Neutrophil (primary cell): ENCODE measurements around the gene GPR84.
A peak's percentile ranks its signal among the peaks of the same experiment; 100 is the strongest.

ENCODE experiments used
- H3K27ac ChIP-seq: fragments of 200-600 bp; sonication (generic); 2 replicates; pipeline ENCODE4 v1.5.1; 2016; ENCODE audit warnings: mild to moderate bottlenecking, moderate library complexity
- H3K27me3 ChIP-seq: fragments of 200-600 bp; sonication (generic); 2 replicates; pipeline ENCODE4 v1.6.0; 2016; ENCODE audit warnings: mild to moderate bottlenecking
- H3K36me3 ChIP-seq: fragments of 200-600 bp; sonication (generic); 2 replicates; pipeline ENCODE4 v1.5.1; 2017
- H3K4me1 ChIP-seq, 2 experiments: fragments of 200-600 bp in 1 of 2; sonication (generic) in 1 of 2; 1 replicate in 1 of 2; 2 replicates in 1 of 2; pipeline versions ENCODE4 v1.5.1 to v1.6.1; 2013 to 2016; ENCODE audit warnings: low read depth in 1 of 2, low read length in 1 of 2, mild to moderate bottlenecking in 1 of 2, moderate library complexity in 1 of 2; ENCODE audit not compliant: control insufficient read depth in 1 of 2, insufficient read depth in 1 of 2
- H3K4me3 ChIP-seq, 2 experiments: fragments of 200-600 bp in 1 of 2; sonication (generic) in 1 of 2; 1 replicate in 1 of 2; 2 replicates in 1 of 2; pipeline ENCODE4 v1.5.1; 2013 to 2016; ENCODE audit warnings: low read depth in 1 of 2, low read length in 1 of 2, mild to moderate bottlenecking in 1 of 2, moderate library complexity in 1 of 2
- H3K9me3 ChIP-seq: fragments of 200-600 bp; sonication (generic); 2 replicates; pipeline ENCODE4 v1.5.1; 2016
- CTCF ChIP-seq: fragments of 200-600 bp; sonication (generic); IDR thresholded peaks from 2 replicates; pipeline ENCODE4 v1.5.1; 2016; ENCODE audit warnings: antibody characterized with exemption

The GPR84 gene

GRCh38 chr12:54409267-54409666 is 45.0 kb upstream of the GPR84 start:
- Histone ChIP-seq H3K9me3 (no peaks in the 10 kb centered on the region), H3K36me3 (peaks cover 73% of the 10 kb centered on the region), H3K4me3 (no peak overlapping the region), H3K27me3 (no peaks in the 10 kb centered on the region), H3K4me1 (peaks cover 48 to 55% of the 10 kb centered on the region in 2 experiments), H3K27ac (peak overlapping the region; percentile 29)
- TF ChIP-seq CTCF, result no peak

- peaks cover 92% of the 10 kb centered on the region for H3K36me3 ChIP-seq
- no peaks in the 10 kb centered on the region for H3K27me3 ChIP-seq
- TF ChIP-seq CTCF, result no peak
- H3K4me3 ChIP-seq, result no peak overlapping the region
- H3K9me3 ChIP-seq, result no peaks in the 10 kb centered on the region
- peaks cover 31 to 37% of the 10 kb centered on the region in 2 experiments for H3K4me1 ChIP-seq
- H3K27ac ChIP-seq, result peak overlapping the region; percentile 63
Observed at GRCh38 chr12:54407183-54407905, 43.1 kb upstream of the GPR84 start.

GRCh38 chr12:54405573-54405972 is 41.3 kb upstream of the GPR84 start:
- H3K4me1 ChIP-seq, result peaks cover 14 to 19% of the 10 kb centered on the region in 2 experiments
- H3K27ac ChIP-seq, result no peak overlapping the region
- H3K9me3 ChIP-seq, result no peaks in the 10 kb centered on the region
- H3K36me3 ChIP-seq, result peaks cover 98% of the 10 kb centered on the region
- no peak overlapping the region for H3K4me3 ChIP-seq
- no peaks in the 10 kb centered on the region for H3K27me3 ChIP-seq
- no peak for TF ChIP-seq CTCF

- Histone ChIP-seq H3K27ac (no peak overlapping the region), H3K9me3 (no peaks in the 10 kb centered on the region), H3K36me3 (peaks cover 100% of the 10 kb centered on the region), H3K27me3 (no peaks in the 10 kb centered on the region), H3K4me1 (peaks cover 9 to 15% of the 10 kb centered on the region in 2 experiments), H3K4me3 (no peak overlapping the region)
- TF ChIP-seq CTCF, result no peak
Observed at GRCh38 chr12:54405106-54405505, 40.8 kb upstream of the GPR84 start.

GRCh38 chr12:54404061-54405004 is 40.0 kb upstream of the GPR84 start:
- Histone ChIP-seq H3K36me3 (peaks cover 100% of the 10 kb centered on the region), H3K9me3 (no peaks in the 10 kb centered on the region), H3K27ac (peak overlapping the region; percentile 43), H3K4me1 (peaks cover 6 to 13% of the 10 kb centered on the region in 2 experiments), H3K27me3 (no peaks in the 10 kb centered on the region), H3K4me3 (no peak overlapping the region)
- TF ChIP-seq CTCF, result peak; percentile 94
